Right lobe of liver (tissue), 6 donors: ENCODE results near the gene TSC22D3. TPM values are rescaled to one million over a fixed set of nuclear protein-coding genes. Genes with fewer than 3 reads are reported as not detected.
"Not testable (repeated sequence)": the region's sequence is repeated elsewhere in the genome, so short reads cannot be mapped to it uniquely, and the experiment has no call there.

ENCODE experiments used
- ATAC-seq, 4 donors: fragments of 200-7000 bp; cut with Tn5 transposase; one replicate each; pipeline ENCODE4 v1.9.1; 2020; ENCODE audit warnings: mild to moderate bottlenecking in 4 of 4, moderate library complexity in 4 of 4
- DNase-seq, 3 donors: peaks; one replicate each; pipeline ENCODE4 v3.0.0-alpha.2; 2020
- H3K27ac ChIP-seq, 3 donors: fragments of 200-600 bp; one replicate each; pipeline ENCODE4 v1.8.0; 2022
- H3K27me3 ChIP-seq, 2 donors: fragments of 200-600 bp; one replicate each; pipeline ENCODE4 v1.8.0; 2022
- H3K36me3 ChIP-seq, 4 donors: fragments of 200-600 bp; sonication (generic) in 1 of 4; one replicate each; pipeline versions ENCODE4 v1.5.1 to v1.8.0; 2017 to 2022; ENCODE audit warnings: control low read depth in 1 of 4
- H3K4me1 ChIP-seq, 4 donors: fragments of 200-600 bp; sonication (generic) in 1 of 4; one replicate each; pipeline versions ENCODE4 v1.5.1 to v1.8.0; 2017 to 2022; ENCODE audit warnings: control low read depth in 1 of 4
- H3K4me3 ChIP-seq, 3 donors: fragments of 200-600 bp; one replicate each; pipeline ENCODE4 v1.8.0; 2022
- H3K9me3 ChIP-seq, 4 donors: fragments of 200-600 bp; sonication (generic) in 1 of 4; one replicate each; pipeline versions ENCODE4 v1.5.1 to v1.8.0; 2017 to 2022; ENCODE audit warnings: control low read depth in 1 of 4
- POLR2A ChIP-seq: fragments of 450-650 bp; IDR thresholded peaks from one replicate; pipeline ENCODE4 v1.6.1; 2017; ENCODE audit warnings: antibody characterized with exemption, mild to moderate bottlenecking
- WGBS: methylation state at CpG from one replicate; pipeline ENCODE4 v1.1.6; 2018; ENCODE audit warnings: low coverage, low lambda C conversion rate; ENCODE audit not compliant: insufficient coverage; ENCODE audit errors: missing lambda C conversion rate; 5-methylcytosine and 5-hydroxymethylcytosine counted together
- intact Hi-C, 2 donors: fragments of 100-400 bp; cut with DNase I; formaldehyde crosslinking; loops; one replicate each; pipeline versions ENCODE4 v1.11.2 to v1.14.1; 2022
- total RNA-seq, 6 experiments: library from RNA; depleted of rRNA in 2 of 6; stranded (reverse); fragments of >200 nt in 2 of 6; fragmentation: NEBNext Ultra II Directional in 3 of 6; extraction: Animal tissue kit (Norgen Biotek cat#: 25700) in 3 of 6; gene quantifications; one replicate each; pipeline versions ENCODE4 v1.1.0 to v1.2.4, GENCODE V29; 2016 to 2023
- TF ChIP-seq, protein P1 (sequence below), 4 donors: fragments of 200-600 bp in 3 of 4; fragments of 450-650 bp in 1 of 4; IDR thresholded peaks; one replicate each; pipeline versions ENCODE4 v1.5.1 to v1.8.0; 2016 to 2022; ENCODE audit warnings: antibody characterized with exemption in 4 of 4, mild to moderate bottlenecking in 2 of 4
- donor health status: DM: no; HTN: yes; CAD: no.
- donor health status: DM: no; HTN: no; CAD: no.
- donor health status: DM: no; HTN: no; CAD: no.
- donor health status: DM: no; HTN: yes; CAD: no.
- donor health status: DM: no; HTN: yes; CAD: no.

The TSC22D3 gene
- total RNA-seq, 6 experiments from 2014 or later, result 7.4 to 118 (median 60.3) TPM

DNA sequence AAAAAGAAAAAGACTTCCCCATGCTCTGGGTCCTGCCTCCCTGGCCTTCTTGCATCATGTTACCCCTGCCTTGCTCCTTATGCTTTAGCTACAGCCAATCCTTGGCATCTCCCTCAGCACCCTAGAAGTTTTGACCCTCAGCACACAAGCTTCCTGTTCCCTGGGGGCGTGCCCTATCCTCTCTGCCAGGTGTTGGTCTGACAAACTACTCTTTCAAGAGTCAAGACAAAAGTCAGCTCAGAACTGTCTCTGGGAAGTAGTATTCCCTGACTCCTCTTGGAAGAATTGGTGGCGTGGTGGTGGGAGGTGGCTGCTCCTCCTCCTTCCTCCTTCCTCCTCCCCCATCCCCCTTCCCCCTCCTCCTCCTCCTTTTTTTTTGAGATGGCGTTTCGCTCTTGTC, 106.3 kb downstream of the TSC22D3 start:
- Histone ChIP-seq H3K9me3 (no peaks in the 10 kb centered on the region), H3K4me1 (no peaks in the 10 kb centered on the region), H3K27ac (no peak overlapping the region), H3K36me3 (no peaks in the 10 kb centered on the region), H3K4me3 (no peak overlapping the region), H3K27me3 (no peaks in the 10 kb centered on the region)
- TF ChIP-seq, protein P1, sequence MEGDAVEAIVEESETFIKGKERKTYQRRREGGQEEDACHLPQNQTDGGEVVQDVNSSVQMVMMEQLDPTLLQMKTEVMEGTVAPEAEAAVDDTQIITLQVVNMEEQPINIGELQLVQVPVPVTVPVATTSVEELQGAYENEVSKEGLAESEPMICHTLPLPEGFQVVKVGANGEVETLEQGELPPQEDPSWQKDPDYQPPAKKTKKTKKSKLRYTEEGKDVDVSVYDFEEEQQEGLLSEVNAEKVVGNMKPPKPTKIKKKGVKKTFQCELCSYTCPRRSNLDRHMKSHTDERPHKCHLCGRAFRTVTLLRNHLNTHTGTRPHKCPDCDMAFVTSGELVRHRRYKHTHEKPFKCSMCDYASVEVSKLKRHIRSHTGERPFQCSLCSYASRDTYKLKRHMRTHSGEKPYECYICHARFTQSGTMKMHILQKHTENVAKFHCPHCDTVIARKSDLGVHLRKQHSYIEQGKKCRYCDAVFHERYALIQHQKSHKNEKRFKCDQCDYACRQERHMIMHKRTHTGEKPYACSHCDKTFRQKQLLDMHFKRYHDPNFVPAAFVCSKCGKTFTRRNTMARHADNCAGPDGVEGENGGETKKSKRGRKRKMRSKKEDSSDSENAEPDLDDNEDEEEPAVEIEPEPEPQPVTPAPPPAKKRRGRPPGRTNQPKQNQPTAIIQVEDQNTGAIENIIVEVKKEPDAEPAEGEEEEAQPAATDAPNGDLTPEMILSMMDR (IDR thresholded peaks at IDR 0.05), result no peak
- no peak for TF ChIP-seq POLR2A
- no peak for ATAC-seq
- intact Hi-C loops, result loop anchor here in 1 of 2 donors (10.0 kb wide), 1 partner anchor 106 kb away; the partner anchor contains the start of genes NCBP2L and TSC22D3
- DNase-seq, result no peak
- WGBS, result 71% methylated on average over 3 of the region's 4 CpGs

DNA sequence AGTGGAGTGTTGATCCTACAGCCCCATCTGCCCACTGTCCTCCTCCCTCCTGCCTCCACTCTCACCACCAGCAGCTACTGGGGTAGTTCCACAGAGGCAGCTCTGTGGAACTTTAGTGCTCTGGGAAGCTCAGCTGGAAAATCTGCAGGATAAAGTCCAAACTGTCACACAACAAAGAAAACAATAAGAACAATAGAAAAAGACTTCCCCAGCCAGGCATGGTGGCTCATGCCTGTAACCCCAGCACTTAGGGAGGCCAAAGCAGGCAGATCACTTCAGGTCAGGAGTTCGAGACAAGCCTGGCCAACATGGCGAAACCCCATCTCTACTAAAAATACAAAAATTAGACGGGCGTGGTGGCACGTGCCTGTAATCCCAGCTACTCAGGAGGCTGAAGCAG, 106.9 kb downstream of the TSC22D3 start:
- not testable (repeated sequence) for H3K4me3 ChIP-seq, H3K4me1 ChIP-seq, H3K27ac ChIP-seq, DNase-seq, H3K36me3 ChIP-seq, ATAC-seq, H3K27me3 ChIP-seq, H3K9me3 ChIP-seq
- 71% methylated on average over 4 of the region's 5 CpGs for WGBS
- intact Hi-C loops, result loop anchor here in 1 of 2 donors (10.0 kb wide), 1 partner anchor 106 kb away; the partner anchor contains the start of genes NCBP2L and TSC22D3

DNA sequence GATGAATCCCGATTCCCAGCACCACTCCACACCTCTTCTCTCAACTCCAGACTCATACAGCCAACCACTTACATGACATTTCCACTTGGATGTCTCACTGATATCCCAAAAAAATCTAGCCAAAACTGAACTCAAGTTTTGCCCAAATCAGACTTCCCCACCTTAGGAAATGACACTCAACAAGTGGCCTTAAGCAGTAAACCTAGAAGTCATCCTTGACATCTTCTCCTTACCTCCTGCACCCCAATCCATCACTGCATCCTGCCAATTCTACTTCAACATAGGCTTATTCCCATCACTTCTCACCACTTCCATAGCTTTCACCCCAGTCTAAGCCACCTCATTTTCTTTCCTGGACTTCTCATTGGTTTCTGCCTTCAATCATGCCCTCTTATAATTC, 108.2 kb downstream of the TSC22D3 start:
- H3K36me3 ChIP-seq, result no peaks in the 10 kb centered on the region
- H3K27me3 ChIP-seq, result no peaks in the 10 kb centered on the region
- DNase-seq (no peak), ATAC-seq (no peak)
- WGBS, result 38% methylated on average over 1 of the region's 1 CpG
- no peaks in the 10 kb centered on the region for H3K4me1 ChIP-seq
- no peak overlapping the region for H3K27ac ChIP-seq
- intact Hi-C loops, result loop anchor here in 1 of 2 donors (10.0 kb wide), 1 partner anchor 107 kb away; the partner anchor contains the start of genes NCBP2L and TSC22D3
- TF ChIP-seq POLR2A, result no peak
- TF ChIP-seq, protein P1 (IDR thresholded peaks at IDR 0.05), result no peak
- no peak overlapping the region for H3K4me3 ChIP-seq
- H3K9me3 ChIP-seq, result no peaks in the 10 kb centered on the region

DNA sequence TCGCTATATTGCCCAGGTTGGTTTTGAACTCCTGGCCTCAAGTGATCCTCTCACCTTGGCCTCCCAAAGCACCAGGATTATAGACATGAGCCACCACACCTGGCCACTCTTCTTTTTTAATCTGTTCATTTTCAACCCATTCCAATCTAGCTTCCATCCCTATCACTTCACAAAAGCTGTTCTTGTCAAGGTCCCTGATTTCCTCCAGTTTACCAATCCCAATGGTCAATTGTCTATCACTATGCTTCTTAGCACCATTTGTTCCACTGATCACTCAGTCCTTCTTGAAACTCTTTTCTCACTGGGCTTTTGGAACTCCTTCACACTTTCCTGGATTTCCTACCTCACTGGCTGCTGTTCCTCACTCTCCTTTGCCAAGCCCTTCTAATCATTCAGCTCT, 108.7 kb downstream of the TSC22D3 start:
- Histone ChIP-seq H3K27ac (no peak overlapping the region), H3K4me3 (no peak overlapping the region), H3K9me3 (no peaks in the 10 kb centered on the region), H3K27me3 (no peaks in the 10 kb centered on the region), H3K36me3 (no peaks in the 10 kb centered on the region), H3K4me1 (no peaks in the 10 kb centered on the region)
- DNase-seq, result no peak
- ATAC-seq, result no peak
- no CpG with 5 or more reads among the region's 1 CpG for WGBS
- TF ChIP-seq POLR2A, result no peak
- TF ChIP-seq, protein P1 (IDR thresholded peaks at IDR 0.05), result no peak
- intact Hi-C loops, result loop anchor here in 1 of 2 donors (10.0 kb wide), 1 partner anchor 108 kb away; the partner anchor contains the start of genes NCBP2L and TSC22D3

Other genes starting within 250 kb of the TSC22D3 start
- gene PRPS1, start 147.3 kb downstream of the TSC22D3 start, total RNA-seq, result 10 to 100 TPM; 23.8 to 38.6 (median 26.0) TPM
- gene NCBP2L, start 1.9 kb upstream of the TSC22D3 start, total RNA-seq, result not detected
- 10 to 100 TPM in 4 of 6 experiments, 1 to 10 TPM in 2; 6.3 to 13.8 (median 11.8) TPM for gene MID2, start 50.1 kb upstream of the TSC22D3 start, total RNA-seq
- gene TEX13B, start 206.6 kb upstream of the TSC22D3 start, total RNA-seq, result not detected